H7 (cell line): ENCODE data around the gene LUZP2. TPM values are rescaled to one million over a fixed set of nuclear protein-coding genes. Genes with fewer than 3 reads are reported as not detected.

Experiments
- DNase-seq: peaks from one replicate; pipeline ENCODE4 v3.0.0; 2012
- H3K27me3 ChIP-seq: 2 replicates; pipeline ENCODE4 v1.6.0; 2011; ENCODE audit warnings: mild to moderate bottlenecking, low read length; ENCODE audit not compliant: control insufficient read depth, insufficient read depth
- H3K36me3 ChIP-seq: replicated peaks from 2 replicates; pipeline ENCODE4 v1.5.1; 2011; ENCODE audit warnings: low read length; ENCODE audit not compliant: control insufficient read depth, insufficient read depth
- H3K4me3 ChIP-seq: 2 replicates; pipeline ENCODE4 v1.5.1; 2011; ENCODE audit warnings: low read depth, mild to moderate bottlenecking, control low read depth, low read length, moderate library complexity; ENCODE audit not compliant: insufficient read depth
- total RNA-seq: library from RNA; depleted of rRNA; stranded (reverse); fragments of >200 nt; shearing (Covaris generic); gene quantifications from 2 replicates; pipeline ENCODE4 v1.2.3, GENCODE V29; 2014

LUZP2 gene
- total RNA-seq, 1 experiment from 2014 or later: 0.07 TPM

DNA sequence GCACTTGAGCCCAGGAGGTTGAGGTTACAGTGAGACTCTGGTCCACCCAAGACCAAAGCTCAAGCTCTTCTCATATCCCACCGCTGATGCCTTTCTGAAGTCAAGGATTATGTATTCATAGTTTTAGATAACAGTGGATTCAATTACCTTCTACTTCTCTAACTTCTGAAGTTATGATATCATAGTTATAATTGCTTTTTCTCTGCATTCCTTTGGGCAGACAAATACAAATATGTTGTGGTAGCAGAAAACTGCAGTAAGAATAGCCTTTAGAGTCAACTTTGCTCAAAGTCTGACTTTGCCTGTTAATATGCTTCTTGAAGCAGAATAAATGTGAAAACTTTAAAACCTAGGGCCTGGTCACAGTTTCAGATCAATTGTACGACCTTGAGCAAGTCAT, 94.4 kb downstream of the LUZP2 start:
- no peaks in the 10 kb centered on the region for H3K36me3 ChIP-seq
- no peak for DNase-seq
- H3K27me3 ChIP-seq: no peaks in the 10 kb centered on the region
- no peak overlapping the region for H3K4me3 ChIP-seq

DNA sequence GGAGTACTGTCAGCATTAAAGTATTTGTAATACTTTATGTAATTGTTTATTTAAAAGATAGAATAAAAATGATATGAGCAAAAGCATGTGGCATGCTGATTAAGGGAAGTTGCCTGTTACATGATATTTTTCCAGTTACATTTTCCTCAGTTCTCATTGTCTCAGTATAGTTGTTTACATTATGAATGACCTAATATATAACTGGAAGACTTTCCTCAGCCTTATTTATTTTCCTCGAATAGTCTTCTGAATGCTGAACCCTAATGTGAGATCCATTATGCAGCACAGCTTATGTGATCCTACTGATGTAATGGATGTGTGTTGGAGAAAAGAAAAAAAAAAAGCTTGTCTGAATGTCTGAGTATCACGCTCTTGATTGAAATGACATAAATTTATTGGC, 95.5 kb downstream of the LUZP2 start:
- Histone ChIP-seq H3K27me3 (no peaks in the 10 kb centered on the region), H3K36me3 (no peaks in the 10 kb centered on the region), H3K4me3 (no peak overlapping the region)
- DNase-seq: no peak

DNA sequence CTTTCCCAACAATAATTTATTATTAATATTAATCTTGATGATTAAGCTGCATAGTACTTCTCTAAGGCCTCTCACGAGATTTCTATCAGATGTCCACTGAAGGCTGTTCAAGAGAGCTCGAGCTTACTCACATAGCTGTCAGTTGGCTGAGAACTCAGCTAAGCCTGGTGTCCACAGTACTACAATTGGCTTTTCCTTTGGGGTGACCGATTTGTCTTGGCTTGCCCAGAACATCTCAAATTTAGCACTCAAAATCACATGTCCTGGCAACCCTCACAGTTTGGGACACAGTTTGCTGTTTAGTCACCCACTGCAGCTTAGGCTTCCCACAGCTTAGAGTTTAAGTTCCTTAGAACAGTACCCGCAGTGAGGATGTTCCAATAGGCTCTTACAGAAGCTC, 96.5 kb downstream of the LUZP2 start:
- no peak overlapping the region for H3K4me3 ChIP-seq
- DNase-seq: no peak
- no peaks in the 10 kb centered on the region for H3K27me3 ChIP-seq
- H3K36me3 ChIP-seq: no peaks in the 10 kb centered on the region

DNA sequence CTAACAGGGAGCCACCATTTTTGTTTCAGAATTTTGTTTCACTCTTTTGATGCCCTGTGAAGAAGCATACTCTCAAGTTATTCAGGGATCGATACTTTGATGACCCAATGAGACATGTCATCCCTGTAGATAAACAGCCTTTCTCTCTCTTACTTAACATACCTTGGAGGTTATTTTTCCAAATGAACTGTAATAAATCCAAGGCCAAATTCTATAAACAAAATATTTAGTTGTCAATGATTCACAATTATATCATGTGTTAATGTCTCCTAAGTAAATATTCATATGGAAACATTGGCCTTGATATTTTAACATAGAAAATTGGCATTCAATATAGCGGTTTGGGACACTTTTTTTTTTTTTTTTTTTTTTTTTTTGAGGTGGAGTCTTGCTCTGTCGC, 97.5 kb downstream of the LUZP2 start:
- Histone ChIP-seq H3K4me3 (no peak overlapping the region), H3K27me3 (no peaks in the 10 kb centered on the region), H3K36me3 (no peaks in the 10 kb centered on the region)
- DNase-seq: no peak

DNA sequence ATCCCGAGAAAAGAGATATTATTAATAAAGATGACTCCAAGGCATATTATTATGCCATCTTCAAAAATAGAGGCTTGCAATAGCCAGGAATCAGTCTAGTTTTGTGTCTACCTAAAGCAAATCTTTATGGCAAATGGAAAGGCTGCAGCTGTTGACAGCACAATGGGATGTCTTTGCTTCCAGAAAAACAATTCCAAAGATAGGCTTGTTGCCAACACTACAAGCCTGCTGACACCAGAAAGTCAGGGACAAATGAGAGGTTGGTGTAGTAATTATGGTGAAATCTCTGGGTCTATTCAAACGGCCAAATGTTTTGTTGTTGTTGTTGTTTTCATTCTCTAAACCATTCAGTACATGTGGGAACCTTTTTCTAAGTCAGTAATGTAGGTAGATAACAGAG, 101.8 kb downstream of the LUZP2 start:
- no peaks in the 10 kb centered on the region for H3K27me3 ChIP-seq
- DNase-seq: no peak

DNA sequence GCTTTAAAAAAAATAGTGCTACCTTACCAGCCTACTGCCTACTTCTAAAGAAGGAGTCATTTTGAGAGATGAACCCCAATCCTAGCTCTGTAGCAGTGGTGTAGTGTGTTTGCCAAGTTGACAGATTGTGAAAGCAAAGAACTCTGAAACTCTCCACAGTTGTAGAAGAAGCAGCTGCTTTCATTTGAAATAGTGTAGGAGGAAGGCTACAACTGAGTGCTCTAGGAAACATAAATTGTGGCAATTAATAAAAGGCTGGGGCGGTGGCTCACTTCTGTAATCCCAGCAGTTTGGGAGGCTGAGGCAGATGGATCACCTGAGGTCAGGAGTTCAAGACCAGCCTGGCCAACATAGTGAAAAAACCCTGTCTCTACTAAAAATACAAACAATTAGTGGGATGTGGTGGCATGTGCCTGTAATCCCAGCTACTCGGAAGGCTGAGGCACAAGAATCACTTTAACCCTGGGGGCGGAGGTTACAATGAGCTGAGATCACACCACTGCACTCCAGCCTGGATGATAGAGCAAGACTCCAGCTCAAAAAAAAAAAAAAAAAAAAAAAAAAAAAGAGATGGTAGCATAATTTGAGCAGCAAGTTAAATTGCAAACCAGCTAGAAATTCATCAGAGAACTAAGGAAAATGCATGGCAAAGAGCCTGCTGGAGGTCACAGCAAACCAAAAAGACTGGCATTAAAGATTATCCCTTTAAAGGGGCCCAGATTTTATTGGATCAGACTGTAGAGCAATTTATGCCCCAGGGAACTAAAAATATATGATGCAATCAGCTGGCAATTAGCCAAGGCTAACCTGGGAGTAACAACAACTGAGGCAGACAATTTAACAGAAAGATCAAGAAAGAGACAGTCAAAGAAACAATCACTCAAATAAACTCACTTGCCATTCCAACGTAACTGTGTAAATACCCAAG, 112.6 kb downstream of the LUZP2 start:
- Histone ChIP-seq H3K4me3 (no peak overlapping the region), H3K36me3 (no peaks in the 10 kb centered on the region), H3K27me3 (no peaks in the 10 kb centered on the region)
- no peak for DNase-seq

More for the DNA sequence above, 101.8 kb downstream of the LUZP2 start:
- Histone ChIP-seq H3K4me3 (no peak overlapping the region), H3K36me3 (no peaks in the 10 kb centered on the region)

DNA sequence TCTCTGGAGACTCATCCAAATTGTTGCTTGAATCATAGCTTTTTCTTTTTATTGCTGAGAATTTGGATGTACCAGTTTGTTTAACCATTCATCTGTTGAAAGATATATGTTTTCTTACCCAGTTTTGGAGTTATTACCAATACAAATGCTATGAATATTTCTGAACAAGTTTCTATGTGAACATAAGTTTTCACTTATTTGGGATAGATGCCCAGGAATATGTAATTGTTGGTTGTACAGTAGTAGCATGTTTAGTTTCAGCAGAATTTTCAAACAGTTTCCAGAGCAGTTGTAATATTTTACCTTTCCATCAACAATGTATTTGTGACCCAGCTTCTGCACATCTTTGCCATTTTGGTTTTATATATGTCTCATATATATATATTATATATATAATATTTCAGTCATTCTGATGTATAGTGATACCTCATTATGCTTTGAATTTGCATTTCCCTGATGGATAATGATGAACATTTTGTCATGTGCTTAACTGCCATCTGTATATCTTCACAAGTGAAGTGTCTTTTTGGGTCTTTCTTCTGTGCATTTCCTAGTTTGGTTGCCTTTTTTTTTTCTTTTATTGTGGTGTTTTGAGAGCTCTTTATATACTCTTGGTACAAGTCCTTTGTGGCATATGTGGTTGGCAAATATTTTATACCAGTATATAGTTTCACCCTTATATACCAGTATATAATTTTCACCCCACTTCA, 118.8 kb downstream of the LUZP2 start:
- no peak for DNase-seq
- no peaks in the 10 kb centered on the region for H3K36me3 ChIP-seq
- no peaks in the 10 kb centered on the region for H3K27me3 ChIP-seq
- H3K4me3 ChIP-seq: no peak overlapping the region

DNA sequence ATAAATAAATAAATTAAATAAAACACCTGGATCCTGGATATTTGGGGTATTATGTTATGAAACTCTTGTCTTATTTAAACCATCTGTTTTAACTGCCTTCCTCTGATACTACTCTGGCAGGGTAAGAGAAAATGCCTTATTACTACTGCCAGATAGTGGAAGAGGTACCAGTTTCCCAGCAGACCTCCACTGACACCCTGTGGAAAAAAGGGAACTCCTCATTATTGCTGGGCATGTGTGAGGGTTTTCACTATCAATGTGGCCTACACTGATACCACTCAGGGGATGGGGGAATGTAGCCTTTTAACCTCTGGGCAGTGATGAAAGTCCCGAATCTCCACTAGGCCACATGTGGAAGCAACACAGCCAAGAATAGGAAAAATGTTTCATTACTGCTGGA, 121.0 kb downstream of the LUZP2 start:
- no peaks in the 10 kb centered on the region for H3K27me3 ChIP-seq
- no peak for DNase-seq
- no peak overlapping the region for H3K4me3 ChIP-seq
- no peaks in the 10 kb centered on the region for H3K36me3 ChIP-seq

DNA sequence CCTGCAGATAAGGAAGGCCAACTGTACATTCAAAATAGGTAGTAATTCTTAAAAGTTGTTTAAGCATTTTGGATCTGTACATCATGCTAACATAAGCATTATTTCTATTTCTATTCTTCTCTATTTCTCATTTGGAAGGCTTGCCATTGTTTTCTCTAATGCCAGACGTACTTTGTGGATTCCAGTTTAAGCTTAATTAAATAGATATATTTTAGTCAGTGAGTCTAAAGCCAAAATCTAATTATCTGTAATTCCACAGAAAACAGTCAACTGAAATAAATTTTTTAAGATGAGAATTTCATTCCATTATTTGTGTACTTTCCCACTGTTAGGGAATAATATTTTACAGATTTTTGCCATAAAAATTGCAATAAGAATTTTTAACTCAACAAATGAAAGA, 123.0 kb downstream of the LUZP2 start:
- Histone ChIP-seq H3K27me3 (no peaks in the 10 kb centered on the region), H3K4me3 (no peak overlapping the region), H3K36me3 (no peaks in the 10 kb centered on the region)
- DNase-seq: no peak

DNA sequence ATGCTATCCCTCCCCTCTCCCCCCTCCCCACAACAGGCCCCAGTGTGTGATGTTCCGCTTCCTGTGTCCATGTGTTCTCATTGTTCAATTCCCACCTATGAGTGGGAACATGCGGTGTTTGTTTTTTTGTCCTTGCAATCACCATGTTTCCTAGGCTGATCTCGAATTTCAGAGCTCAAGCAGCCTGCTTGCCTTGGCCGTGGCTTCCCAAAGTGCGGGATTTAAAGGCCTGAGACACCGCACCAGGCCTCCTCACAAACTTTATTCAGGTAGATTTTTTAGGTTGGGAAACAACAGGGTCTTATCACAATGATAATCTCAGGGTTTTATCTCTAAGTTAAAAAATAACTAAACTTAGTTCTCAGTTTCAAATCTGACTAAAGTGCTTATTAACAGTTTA, 125.4 kb downstream of the LUZP2 start:
- H3K36me3 ChIP-seq: no peaks in the 10 kb centered on the region
- no peaks in the 10 kb centered on the region for H3K27me3 ChIP-seq
- DNase-seq: no peak
- H3K4me3 ChIP-seq: no peak overlapping the region

DNA sequence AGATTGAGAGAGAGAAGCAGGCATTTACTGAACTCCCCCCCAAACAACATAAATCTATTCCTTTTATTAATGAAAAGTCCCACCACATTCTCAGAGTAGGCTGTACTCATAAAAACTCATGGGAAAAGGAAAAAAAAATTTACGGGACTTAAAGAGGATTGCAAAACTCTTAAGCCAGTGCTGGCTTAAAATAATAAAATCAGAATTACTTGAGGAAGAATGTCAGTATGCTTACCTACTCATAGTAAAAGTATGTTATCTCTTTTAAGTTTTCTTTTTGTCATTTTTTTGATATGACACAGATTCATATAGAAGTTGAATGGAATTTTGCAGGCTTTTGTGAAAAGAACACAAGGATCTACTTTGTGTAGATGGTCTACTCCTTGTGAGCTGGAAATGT, 126.3 kb downstream of the LUZP2 start:
- Histone ChIP-seq H3K36me3 (no peaks in the 10 kb centered on the region), H3K27me3 (no peaks in the 10 kb centered on the region), H3K4me3 (no peak overlapping the region)
- DNase-seq: no peak

DNA sequence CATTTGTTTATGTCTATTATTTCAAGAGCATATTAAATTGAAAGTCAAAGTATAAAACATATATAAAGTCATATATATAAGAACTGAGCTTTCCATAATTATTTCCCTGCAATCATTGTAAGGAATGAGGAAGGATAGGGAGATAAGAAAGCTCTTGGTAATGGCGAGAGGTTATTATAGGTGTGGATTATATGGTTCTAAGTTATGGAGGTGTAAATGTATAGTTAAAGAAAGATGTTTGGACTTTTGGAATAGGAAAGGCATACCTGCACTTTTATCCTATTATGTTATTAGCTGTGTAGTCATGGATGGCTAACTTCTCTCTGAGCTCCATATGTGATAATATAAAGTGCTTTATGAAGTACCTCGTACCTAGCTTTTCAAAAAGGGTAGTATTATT, 127.6 kb downstream of the LUZP2 start:
- no peak for DNase-seq
- Histone ChIP-seq H3K36me3 (no peaks in the 10 kb centered on the region), H3K4me3 (no peak overlapping the region), H3K27me3 (no peaks in the 10 kb centered on the region)

DNA sequence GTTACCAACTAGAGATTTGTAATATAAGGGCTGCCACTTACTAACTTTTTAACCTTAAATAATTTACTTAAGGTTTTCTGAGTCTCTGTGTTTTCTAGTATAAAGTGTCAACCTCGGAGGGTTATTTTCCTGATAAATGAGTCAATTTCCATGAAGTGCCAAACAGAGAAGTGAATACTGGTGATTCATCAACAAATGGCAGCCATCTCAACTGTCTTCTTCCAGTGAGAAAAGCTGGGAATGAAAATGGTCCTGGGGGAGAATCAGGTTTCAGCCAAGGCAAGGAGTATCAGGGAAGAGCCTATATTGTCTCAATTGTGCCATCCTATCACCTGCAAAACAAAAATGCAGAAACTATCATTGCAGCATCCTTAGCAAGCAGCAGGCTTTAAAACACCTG, 129.1 kb downstream of the LUZP2 start:
- Histone ChIP-seq H3K4me3 (no peak overlapping the region), H3K36me3 (no peaks in the 10 kb centered on the region), H3K27me3 (no peaks in the 10 kb centered on the region)
- no peak for DNase-seq

DNA sequence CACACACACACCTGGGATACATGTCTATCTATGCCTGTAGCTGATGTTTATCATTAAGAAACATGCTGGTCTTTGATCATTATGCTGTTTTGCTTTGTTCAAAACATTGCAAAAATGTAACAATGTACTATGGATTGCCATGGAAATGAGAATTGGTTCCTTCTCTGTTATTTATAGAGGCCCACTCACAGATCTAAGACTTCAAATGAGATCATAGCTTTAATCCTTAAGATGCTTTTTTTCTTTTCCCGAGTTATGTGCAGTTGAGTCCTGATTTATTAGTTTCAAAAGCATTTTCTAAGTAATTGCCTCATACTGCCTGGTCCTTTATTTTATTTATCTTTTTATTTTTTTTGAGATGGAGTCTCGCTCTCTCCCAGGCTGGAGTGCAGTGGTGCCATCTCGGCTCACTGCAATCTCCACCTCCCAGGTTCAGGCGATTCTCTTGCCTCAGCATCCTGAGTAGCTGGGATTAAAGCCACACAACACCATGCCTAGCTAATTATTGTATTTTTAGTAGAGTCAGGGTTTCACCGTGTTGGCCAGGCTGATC, 131.4 kb downstream of the LUZP2 start:
- no peaks in the 10 kb centered on the region for H3K27me3 ChIP-seq
- no peak overlapping the region for H3K4me3 ChIP-seq
- H3K36me3 ChIP-seq: no peaks in the 10 kb centered on the region
- DNase-seq: no peak

DNA sequence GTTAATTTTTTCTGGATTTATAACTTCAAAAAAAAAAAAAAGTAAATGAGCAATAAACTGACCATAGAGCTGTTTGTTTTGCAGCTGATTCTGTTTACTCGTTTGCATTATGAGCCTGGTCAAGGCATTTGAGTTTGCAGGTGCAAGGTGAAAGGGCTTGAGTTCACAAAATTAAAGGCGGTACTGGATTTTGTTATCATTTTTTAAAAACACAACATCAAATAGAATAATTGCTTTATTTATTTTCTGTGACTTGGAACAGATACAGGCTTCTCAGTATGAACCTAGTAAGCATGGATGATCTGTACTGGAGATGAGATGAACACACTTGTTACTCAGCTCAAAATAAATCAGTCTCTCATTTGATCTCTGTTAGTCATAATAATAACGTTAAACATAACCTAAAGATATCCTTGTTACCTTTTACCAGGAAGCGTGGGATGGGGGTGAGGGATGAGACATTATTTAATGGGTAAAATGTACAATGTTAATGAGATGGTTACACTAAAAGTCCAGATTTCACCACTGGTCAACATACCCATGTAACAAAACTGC, 137.8 kb downstream of the LUZP2 start:
- no peaks in the 10 kb centered on the region for H3K27me3 ChIP-seq

More for the DNA sequence above, 137.8 kb downstream of the LUZP2 start:
- no peak overlapping the region for H3K4me3 ChIP-seq
- DNase-seq: no peak
- no peaks in the 10 kb centered on the region for H3K36me3 ChIP-seq
